Activated T-helper 2 cell treated with anti-CD3 and anti-CD28 coated beads, Interferon-gamma antibody, Interleukin-2, Interleukin-4, amounts not matched to agents 10 μg/mL and 5 μg/mL and 100 μg/mL, durations not matched to agents 14 hours and 24 hours and 36 hours (primary cell): Measurements from ENCODE around the gene RDH5. TPM values are rescaled to one million over a fixed set of nuclear protein-coding genes. Genes with fewer than 3 reads are reported as not detected.

Experiments
- DNase-seq: peaks from one replicate; pipeline ENCODE4 v3.0.0; 2021; ENCODE audit warnings: low spot score
- H3K27ac Mint-ChIP-seq: one replicate; pipeline ENCODE4 v1.8.0; 2021; ENCODE audit warnings: mixed read lengths
- H3K27me3 Mint-ChIP-seq: one replicate; pipeline ENCODE4 v1.8.0; 2021; ENCODE audit warnings: low read depth, mixed read lengths
- H3K36me3 Mint-ChIP-seq: one replicate; pipeline ENCODE4 v1.8.0; 2021; ENCODE audit warnings: low read depth, mixed read lengths
- H3K4me1 Mint-ChIP-seq: one replicate; pipeline ENCODE4 v1.8.0; 2021; ENCODE audit warnings: low read depth, mixed read lengths
- H3K4me3 Mint-ChIP-seq: one replicate; pipeline ENCODE4 v1.8.0; 2021; ENCODE audit warnings: low read depth, mild to moderate bottlenecking, moderate library complexity, mixed read lengths
- H3K9me3 Mint-ChIP-seq: one replicate; pipeline ENCODE4 v1.8.0; 2021; ENCODE audit warnings: mixed read lengths
- intact Hi-C: fragments of 100-400 bp; cut with micrococcal nuclease; formaldehyde crosslinking; loops from one replicate; pipeline ENCODE4 v1.15.1; 2023
- total RNA-seq: library from RNA; stranded (reverse); gene quantifications from 2 replicates; pipeline ENCODE4 v1.2.3, GENCODE V29; 2022

Gene RDH5
- total RNA-seq, 1 donor from 2014 or later = 8.1 TPM

GRCh38 chr12:55721601-55722213 is 1.5 kb downstream of the RDH5 start:
- Mint-ChIP-seq H3K36me3 (peaks cover 20% of the 10 kb centered on the region), H3K4me3 (no peak overlapping the region), H3K27me3 (no peaks in the 10 kb centered on the region), H3K9me3 (no peaks in the 10 kb centered on the region), H3K27ac (no peak overlapping the region), H3K4me1 (peaks cover 26% of the 10 kb centered on the region)
- DNase-seq = no peak
- intact Hi-C loops = no loop called here

GRCh38 chr12:55722948-55723347 is 2.8 kb downstream of the RDH5 start:
- Mint-ChIP-seq H3K4me3 (no peak overlapping the region), H3K9me3 (no peaks in the 10 kb centered on the region), H3K4me1 (peaks cover 22% of the 10 kb centered on the region), H3K36me3 (peaks cover 23% of the 10 kb centered on the region), H3K27ac (no peak overlapping the region), H3K27me3 (no peaks in the 10 kb centered on the region)
- intact Hi-C loops = no loop called here
- no peak for DNase-seq

GRCh38 chr12:55723516-55724225 is 3.5 kb downstream of the RDH5 start:
- DNase-seq = no peak
- Mint-ChIP-seq H3K4me1 (peaks cover 17% of the 10 kb centered on the region), H3K4me3 (no peak overlapping the region), H3K9me3 (no peaks in the 10 kb centered on the region), H3K36me3 (peaks cover 23% of the 10 kb centered on the region), H3K27me3 (no peaks in the 10 kb centered on the region), H3K27ac (no peak overlapping the region)
- intact Hi-C loops = no loop called here

GRCh38 chr12:55724226-55724939 is 4.2 kb downstream of the RDH5 start:
- H3K4me1 Mint-ChIP-seq = peaks cover 14% of the 10 kb centered on the region
- no peak overlapping the region for H3K27ac Mint-ChIP-seq
- intact Hi-C loops = no loop called here
- no peaks in the 10 kb centered on the region for H3K27me3 Mint-ChIP-seq
- H3K4me3 Mint-ChIP-seq = no peak overlapping the region
- no peaks in the 10 kb centered on the region for H3K9me3 Mint-ChIP-seq
- peaks cover 23% of the 10 kb centered on the region for H3K36me3 Mint-ChIP-seq
- DNase-seq = peak; percentile 47

DNA sequence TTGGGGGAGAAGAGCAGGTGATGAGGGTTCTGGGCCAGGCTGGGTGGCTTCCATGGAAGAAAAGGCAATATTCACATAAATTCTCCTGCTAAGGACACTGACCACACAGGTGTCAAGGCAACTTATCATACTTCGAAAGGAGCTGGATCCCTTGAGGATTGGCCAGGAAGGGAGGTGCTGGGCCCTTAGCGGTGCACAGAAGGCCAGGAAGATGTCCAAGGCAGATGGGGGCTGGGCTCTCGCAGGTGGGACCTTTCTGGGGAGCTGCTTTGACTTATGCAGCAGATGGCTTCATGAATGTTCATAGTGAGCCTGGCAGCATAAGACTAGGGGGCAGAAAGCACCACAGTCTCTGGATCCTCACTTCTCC is 4.7 kb downstream of the RDH5 start:
- Mint-ChIP-seq H3K4me3 (no peak overlapping the region), H3K27ac (no peak overlapping the region), H3K9me3 (no peaks in the 10 kb centered on the region), H3K27me3 (no peaks in the 10 kb centered on the region), H3K36me3 (peaks cover 23% of the 10 kb centered on the region), H3K4me1 (peaks cover 19% of the 10 kb centered on the region)
- DNase-seq = no peak
- intact Hi-C loops = no loop called here

DNA sequence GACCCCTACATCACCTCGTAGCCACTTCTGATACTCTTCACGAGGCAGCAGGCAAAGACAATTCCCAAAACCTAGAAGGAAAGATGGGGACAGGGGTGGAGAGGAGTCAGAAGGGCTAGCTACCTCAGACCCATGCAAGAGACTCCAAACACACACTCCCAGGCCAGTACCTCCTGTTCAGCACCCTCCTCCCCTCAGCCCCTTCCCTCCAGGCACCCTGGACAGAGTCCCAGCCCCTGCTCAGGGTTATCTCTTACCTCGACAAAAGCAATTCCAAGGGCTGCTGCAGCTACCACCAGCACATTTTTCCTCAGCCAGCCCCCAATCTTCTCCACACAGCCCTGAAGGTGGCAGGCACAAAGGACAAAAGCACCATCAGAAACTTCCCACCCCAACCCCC is 5.4 kb downstream of the RDH5 start:
- peaks cover 23% of the 10 kb centered on the region for H3K36me3 Mint-ChIP-seq
- H3K4me3 Mint-ChIP-seq = peak overlapping the region; percentile 50
- H3K9me3 Mint-ChIP-seq = no peaks in the 10 kb centered on the region
- intact Hi-C loops = no loop called here
- DNase-seq = no peak
- no peak overlapping the region for H3K27ac Mint-ChIP-seq
- H3K4me1 Mint-ChIP-seq = peaks cover 25% of the 10 kb centered on the region
- no peaks in the 10 kb centered on the region for H3K27me3 Mint-ChIP-seq

- Mint-ChIP-seq H3K27ac (peak overlapping the region; percentile 24), H3K4me1 (peaks cover 29% of the 10 kb centered on the region), H3K36me3 (peaks cover 23% of the 10 kb centered on the region), H3K9me3 (no peaks in the 10 kb centered on the region), H3K4me3 (peak overlapping the region; percentile 79), H3K27me3 (no peaks in the 10 kb centered on the region)
- no peak for DNase-seq
- intact Hi-C loops = no loop called here
Observed at GRCh38 chr12:55726971-55727370, 6.8 kb downstream of the RDH5 start.

DNA sequence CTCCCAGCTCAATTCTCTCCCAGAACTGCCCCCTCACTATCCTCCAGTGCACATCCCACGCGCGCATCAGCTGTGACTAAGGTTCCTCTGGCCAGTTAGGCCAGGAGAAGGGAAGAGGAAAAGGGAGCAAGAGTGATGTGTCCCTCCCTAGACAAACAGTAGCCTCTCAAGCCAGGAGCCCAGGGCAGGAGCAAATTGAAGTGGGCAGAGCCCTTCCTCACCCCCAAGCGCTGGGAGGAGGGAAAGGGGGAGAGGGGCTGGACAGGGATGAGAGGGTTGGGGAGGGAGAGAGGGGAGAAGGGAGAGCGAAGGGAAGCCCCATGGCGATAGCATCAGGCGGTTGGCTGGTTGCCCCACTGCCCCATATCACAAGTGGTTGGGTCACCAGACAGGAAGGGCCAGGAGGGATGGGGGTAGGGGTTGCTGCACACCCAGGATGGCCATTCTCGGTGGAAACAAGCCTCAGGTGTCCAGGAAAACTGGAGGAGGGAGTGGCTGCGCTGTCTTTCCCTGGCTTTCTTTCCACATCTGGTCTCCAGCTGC is 7.5 kb downstream of the RDH5 start:
- H3K4me3 Mint-ChIP-seq = peak overlapping the region; percentile 79
- H3K9me3 Mint-ChIP-seq = no peaks in the 10 kb centered on the region
- no peaks in the 10 kb centered on the region for H3K27me3 Mint-ChIP-seq
- peak overlapping the region; percentile 48 for H3K27ac Mint-ChIP-seq
- DNase-seq = no peak
- intact Hi-C loops = loop anchor here (2.0 kb wide), 1 partner anchor 15 kb away; the partner anchor contains the start of gene GDF11
- H3K36me3 Mint-ChIP-seq = peaks cover 23% of the 10 kb centered on the region
- peaks cover 29% of the 10 kb centered on the region for H3K4me1 Mint-ChIP-seq

GRCh38 chr12:55728186-55728938 is 8.2 kb downstream of the RDH5 start:
- Mint-ChIP-seq H3K27me3 (no peaks in the 10 kb centered on the region), H3K36me3 (peaks cover 23% of the 10 kb centered on the region), H3K9me3 (no peaks in the 10 kb centered on the region), H3K4me3 (peak overlapping the region; percentile 79), H3K27ac (peak overlapping the region; percentile 28), H3K4me1 (peaks cover 29% of the 10 kb centered on the region)
- intact Hi-C loops = loop anchor here (2.0 kb wide), 1 partner anchor 14 kb away; the partner anchor contains the start of gene GDF11
- no peak for DNase-seq

GRCh38 chr12:55728939-55729818 is 9.0 kb downstream of the RDH5 start, which contains the start of gene CD63:
TSS of gene CD63 (minus strand) at chr12:55729009. CDS start at chr12:55728341, 668 bp downstream.
- DNase-seq = peak; percentile 44
- peak within 1 kb of the TSS; percentile 85 for H3K4me3 Mint-ChIP-seq
- H3K4me1 Mint-ChIP-seq = peaks cover 29% of the 10 kb centered on the region
- H3K36me3 Mint-ChIP-seq = peaks cover 23% of the 10 kb centered on the region
- H3K27me3 Mint-ChIP-seq = no peaks in the 10 kb centered on the region
- peak within 1 kb of the TSS; percentile 91 for H3K27ac Mint-ChIP-seq
- intact Hi-C loops = loop anchor here (1.0 to 2.0 kb wide), 3 partner anchors 13 to 88 kb away; partner anchors contain the start of genes BLOC1S1, GDF11 and SARNP
- no peaks in the 10 kb centered on the region for H3K9me3 Mint-ChIP-seq
